PFSK-1 (cell line): ENCODE measurements around the gene SFMBT2.

Experiments
- FOXP2 ChIP-seq: optimal IDR thresholded peaks from 2 replicates; pipeline ENCODE3; 2011; ENCODE audit warnings: borderline replicate concordance, control low read depth, inconsistent platforms; ENCODE audit not compliant: insufficient read depth; ENCODE audit errors: extremely low read length, extremely low read depth
- POLR2AphosphoS5 ChIP-seq: IDR thresholded peaks from 2 replicates; pipeline ENCODE4 v1.6.1; 2012; ENCODE audit warnings: low read depth, mild to moderate bottlenecking, control low read depth, low read length, moderate library complexity
- SIN3A ChIP-seq: IDR thresholded peaks from 2 replicates; pipeline ENCODE4 v1.6.1; 2012; ENCODE audit warnings: mild to moderate bottlenecking, low read length, moderate library complexity, borderline replicate concordance; ENCODE audit not compliant: insufficient read depth
- TAF1 ChIP-seq: IDR thresholded peaks from 2 replicates; pipeline ENCODE4 v1.6.1; 2012; ENCODE audit warnings: low read length, control low read depth, borderline replicate concordance; ENCODE audit not compliant: insufficient read depth
- TF ChIP-seq, protein P1 (sequence below), 2 experiments: IDR thresholded peaks; 2 replicates each; pipeline versions ENCODE4 v1.6.1 to v1.8.0; 2011 to 2012; ENCODE audit warnings: low read depth in 2 of 2, low read length in 2 of 2, control low read depth in 1 of 2, inconsistent platforms in 1 of 2, mild to moderate bottlenecking in 1 of 2, moderate library complexity in 1 of 2; ENCODE audit not compliant: insufficient read depth in 1 of 2

The SFMBT2 gene

GRCh38 chr10:7258948-7259523 is 151.8 kb downstream of the SFMBT2 start:
- no peak for TF ChIP-seq TAF1
- TF ChIP-seq FOXP2: no peak
- no peak for TF ChIP-seq POLR2AphosphoS5
- TF ChIP-seq, protein P1, sequence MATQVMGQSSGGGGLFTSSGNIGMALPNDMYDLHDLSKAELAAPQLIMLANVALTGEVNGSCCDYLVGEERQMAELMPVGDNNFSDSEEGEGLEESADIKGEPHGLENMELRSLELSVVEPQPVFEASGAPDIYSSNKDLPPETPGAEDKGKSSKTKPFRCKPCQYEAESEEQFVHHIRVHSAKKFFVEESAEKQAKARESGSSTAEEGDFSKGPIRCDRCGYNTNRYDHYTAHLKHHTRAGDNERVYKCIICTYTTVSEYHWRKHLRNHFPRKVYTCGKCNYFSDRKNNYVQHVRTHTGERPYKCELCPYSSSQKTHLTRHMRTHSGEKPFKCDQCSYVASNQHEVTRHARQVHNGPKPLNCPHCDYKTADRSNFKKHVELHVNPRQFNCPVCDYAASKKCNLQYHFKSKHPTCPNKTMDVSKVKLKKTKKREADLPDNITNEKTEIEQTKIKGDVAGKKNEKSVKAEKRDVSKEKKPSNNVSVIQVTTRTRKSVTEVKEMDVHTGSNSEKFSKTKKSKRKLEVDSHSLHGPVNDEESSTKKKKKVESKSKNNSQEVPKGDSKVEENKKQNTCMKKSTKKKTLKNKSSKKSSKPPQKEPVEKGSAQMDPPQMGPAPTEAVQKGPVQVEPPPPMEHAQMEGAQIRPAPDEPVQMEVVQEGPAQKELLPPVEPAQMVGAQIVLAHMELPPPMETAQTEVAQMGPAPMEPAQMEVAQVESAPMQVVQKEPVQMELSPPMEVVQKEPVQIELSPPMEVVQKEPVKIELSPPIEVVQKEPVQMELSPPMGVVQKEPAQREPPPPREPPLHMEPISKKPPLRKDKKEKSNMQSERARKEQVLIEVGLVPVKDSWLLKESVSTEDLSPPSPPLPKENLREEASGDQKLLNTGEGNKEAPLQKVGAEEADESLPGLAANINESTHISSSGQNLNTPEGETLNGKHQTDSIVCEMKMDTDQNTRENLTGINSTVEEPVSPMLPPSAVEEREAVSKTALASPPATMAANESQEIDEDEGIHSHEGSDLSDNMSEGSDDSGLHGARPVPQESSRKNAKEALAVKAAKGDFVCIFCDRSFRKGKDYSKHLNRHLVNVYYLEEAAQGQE (IDR thresholded peaks at IDR 0.05; ENCODE audit: insufficient read depth in 1 of 2, low read depth in 2 of 2, low read length in 2 of 2): no peak
- no peak for TF ChIP-seq SIN3A

- TF ChIP-seq POLR2AphosphoS5 (no peak), TAF1 (no peak), FOXP2 (no peak), SIN3A (no peak)
- TF ChIP-seq, protein P1 (IDR thresholded peaks at IDR 0.05; ENCODE audit: insufficient read depth in 1 of 2, low read depth in 2 of 2, low read length in 2 of 2): no peak
These were observed 155.3 kb downstream of the SFMBT2 start for GRCh38 chr10:7255517-7255916.

DNA sequence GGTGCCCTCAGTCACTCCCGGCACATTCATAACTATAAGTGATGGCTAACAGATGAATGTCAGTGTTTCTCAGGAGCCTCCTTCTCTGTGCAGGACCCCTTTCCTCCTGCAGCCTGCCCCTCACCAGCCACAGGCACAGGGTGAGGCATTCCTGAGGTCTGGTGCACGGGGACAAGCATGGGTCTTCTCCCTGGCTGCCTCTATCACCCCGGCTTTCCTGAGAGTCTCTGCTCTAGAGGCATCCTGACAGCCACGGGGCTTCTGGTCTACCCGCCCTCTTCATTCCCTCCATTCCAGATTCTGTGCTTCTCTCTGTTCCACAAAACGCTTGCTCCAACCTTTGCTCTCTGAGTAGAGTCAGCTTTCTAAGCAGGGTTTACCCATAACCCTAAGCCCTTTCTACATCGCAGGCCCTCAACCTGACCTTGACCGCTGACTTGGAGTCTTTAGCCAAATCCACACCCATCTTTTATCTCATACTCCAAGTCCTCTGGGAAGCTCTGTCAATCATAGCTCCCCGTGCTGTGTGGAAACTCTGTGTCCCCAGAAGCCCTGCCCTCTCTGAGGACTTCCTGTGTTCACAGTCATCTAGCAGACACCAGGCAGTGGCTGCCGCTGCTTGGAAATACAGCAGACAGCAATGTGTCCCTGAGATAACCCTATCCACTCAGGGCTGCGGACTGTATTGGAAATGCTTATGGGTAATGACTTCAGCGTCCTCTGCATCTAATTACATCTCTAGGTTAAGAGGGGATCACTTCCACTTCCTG is 159.0 kb downstream of the SFMBT2 start:
- TF ChIP-seq TAF1: no peak
- TF ChIP-seq POLR2AphosphoS5: no peak
- no peak for TF ChIP-seq SIN3A
- TF ChIP-seq FOXP2: no peak
- TF ChIP-seq, protein P1 (IDR thresholded peaks at IDR 0.05; ENCODE audit: insufficient read depth in 1 of 2, low read depth in 2 of 2, low read length in 2 of 2): no peak

DNA sequence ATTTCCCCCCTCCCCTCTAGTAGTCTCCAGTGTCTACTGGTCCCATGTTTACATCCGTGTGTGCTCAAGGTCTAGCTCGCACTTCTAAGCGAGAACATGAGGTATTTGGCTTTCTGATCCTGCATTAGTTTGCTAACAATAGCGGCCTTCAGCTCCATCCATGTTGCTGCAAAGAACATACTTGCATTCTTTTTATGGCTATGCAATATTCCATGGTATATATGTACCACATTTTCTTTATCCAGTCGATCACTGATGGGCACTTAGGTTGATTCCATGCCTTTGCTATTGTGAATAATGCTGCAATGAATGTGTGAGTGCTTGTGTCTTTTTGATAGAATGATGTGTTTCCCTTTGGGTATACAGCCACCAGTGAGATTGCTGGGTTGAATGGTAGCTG is 160.6 kb downstream of the SFMBT2 start:
- TF ChIP-seq, protein P1 (IDR thresholded peaks at IDR 0.05; ENCODE audit: insufficient read depth in 1 of 2, low read depth in 2 of 2, low read length in 2 of 2): no peak
- TF ChIP-seq POLR2AphosphoS5: no peak
- TF ChIP-seq FOXP2: no peak
- TF ChIP-seq SIN3A: no peak
- TF ChIP-seq TAF1: no peak
